Bronchial epithelial cell (primary cell): ENCODE measurements around the gene THOC6. TPM values are rescaled to one million over a fixed set of nuclear protein-coding genes. Genes with fewer than 3 reads are reported as not detected.

Experiments
- DNase-seq: peaks from one replicate; pipeline ENCODE4 v3.0.0-alpha.2; 2010; ENCODE audit warnings: low read depth
- FAIRE-seq: peaks from 2 replicates; lab custom pipeline; 2011; peaks lifted over from hg19 to GRCh38; lab: Jason Lieb, UNC
- H3K27me3 ChIP-seq: 2 replicates; pipeline ENCODE4 v1.5.1; 2011; ENCODE audit warnings: low read length; ENCODE audit not compliant: control insufficient read depth, insufficient read depth
- H3K36me3 ChIP-seq: 2 replicates; pipeline ENCODE4 v1.5.1; 2011; ENCODE audit warnings: low read length; ENCODE audit not compliant: control insufficient read depth, insufficient read depth
- H3K4me3 ChIP-seq: 2 replicates; pipeline ENCODE4 v1.5.1; 2011; ENCODE audit warnings: mild to moderate bottlenecking, low read depth, low read length, control low read depth
- total RNA-seq: library from RNA; depleted of rRNA; stranded (reverse); fragments of >200 nt; gene quantifications from 2 replicates; pipeline ENCODE4 v1.2.1, GENCODE V29; 2014
- TF ChIP-seq, protein P1 (sequence below): IDR thresholded peaks from 2 replicates; pipeline ENCODE4 v1.5.1; 2011; ENCODE audit warnings: mild to moderate bottlenecking, moderate library complexity, low read length, control low read depth, inconsistent platforms; ENCODE audit not compliant: insufficient read depth, severe bottlenecking

THOC6 gene
- total RNA-seq, 1 donor from 2014 or later: 28.4 TPM

DNA sequence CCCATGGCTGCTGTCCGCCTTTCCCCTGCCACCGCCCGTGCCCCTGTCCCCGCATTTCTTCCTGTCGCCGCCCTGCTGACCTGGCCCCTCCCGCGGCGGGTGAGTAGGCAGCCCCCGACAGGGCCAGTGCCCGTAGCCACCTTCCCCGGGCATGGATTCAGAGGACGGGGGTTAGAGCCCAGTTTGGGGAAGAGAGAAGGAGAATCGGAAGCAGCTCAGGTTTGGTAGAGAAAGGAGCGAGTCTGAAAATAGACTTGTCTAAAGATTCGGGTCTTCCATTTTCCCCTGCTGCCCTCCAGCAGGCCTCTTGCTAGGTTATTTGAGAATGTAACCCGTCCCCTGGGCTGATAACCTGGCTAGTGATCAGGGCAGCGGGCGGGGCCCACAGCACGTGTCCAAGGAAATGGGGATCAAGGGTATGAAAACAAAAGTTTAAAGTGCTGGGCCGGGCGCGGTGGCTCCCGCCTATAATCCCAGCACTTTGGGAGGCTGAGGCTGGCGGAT lies 19.0 kb upstream of the THOC6 start:
- FAIRE-seq: no peak
- no peak for DNase-seq
- H3K27me3 ChIP-seq: no peaks in the 10 kb centered on the region
- H3K4me3 ChIP-seq: peak overlapping the region; percentile 47
- TF ChIP-seq, protein P1, sequence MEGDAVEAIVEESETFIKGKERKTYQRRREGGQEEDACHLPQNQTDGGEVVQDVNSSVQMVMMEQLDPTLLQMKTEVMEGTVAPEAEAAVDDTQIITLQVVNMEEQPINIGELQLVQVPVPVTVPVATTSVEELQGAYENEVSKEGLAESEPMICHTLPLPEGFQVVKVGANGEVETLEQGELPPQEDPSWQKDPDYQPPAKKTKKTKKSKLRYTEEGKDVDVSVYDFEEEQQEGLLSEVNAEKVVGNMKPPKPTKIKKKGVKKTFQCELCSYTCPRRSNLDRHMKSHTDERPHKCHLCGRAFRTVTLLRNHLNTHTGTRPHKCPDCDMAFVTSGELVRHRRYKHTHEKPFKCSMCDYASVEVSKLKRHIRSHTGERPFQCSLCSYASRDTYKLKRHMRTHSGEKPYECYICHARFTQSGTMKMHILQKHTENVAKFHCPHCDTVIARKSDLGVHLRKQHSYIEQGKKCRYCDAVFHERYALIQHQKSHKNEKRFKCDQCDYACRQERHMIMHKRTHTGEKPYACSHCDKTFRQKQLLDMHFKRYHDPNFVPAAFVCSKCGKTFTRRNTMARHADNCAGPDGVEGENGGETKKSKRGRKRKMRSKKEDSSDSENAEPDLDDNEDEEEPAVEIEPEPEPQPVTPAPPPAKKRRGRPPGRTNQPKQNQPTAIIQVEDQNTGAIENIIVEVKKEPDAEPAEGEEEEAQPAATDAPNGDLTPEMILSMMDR: no peak
- H3K36me3 ChIP-seq: peaks cover 2% of the 10 kb centered on the region

DNA sequence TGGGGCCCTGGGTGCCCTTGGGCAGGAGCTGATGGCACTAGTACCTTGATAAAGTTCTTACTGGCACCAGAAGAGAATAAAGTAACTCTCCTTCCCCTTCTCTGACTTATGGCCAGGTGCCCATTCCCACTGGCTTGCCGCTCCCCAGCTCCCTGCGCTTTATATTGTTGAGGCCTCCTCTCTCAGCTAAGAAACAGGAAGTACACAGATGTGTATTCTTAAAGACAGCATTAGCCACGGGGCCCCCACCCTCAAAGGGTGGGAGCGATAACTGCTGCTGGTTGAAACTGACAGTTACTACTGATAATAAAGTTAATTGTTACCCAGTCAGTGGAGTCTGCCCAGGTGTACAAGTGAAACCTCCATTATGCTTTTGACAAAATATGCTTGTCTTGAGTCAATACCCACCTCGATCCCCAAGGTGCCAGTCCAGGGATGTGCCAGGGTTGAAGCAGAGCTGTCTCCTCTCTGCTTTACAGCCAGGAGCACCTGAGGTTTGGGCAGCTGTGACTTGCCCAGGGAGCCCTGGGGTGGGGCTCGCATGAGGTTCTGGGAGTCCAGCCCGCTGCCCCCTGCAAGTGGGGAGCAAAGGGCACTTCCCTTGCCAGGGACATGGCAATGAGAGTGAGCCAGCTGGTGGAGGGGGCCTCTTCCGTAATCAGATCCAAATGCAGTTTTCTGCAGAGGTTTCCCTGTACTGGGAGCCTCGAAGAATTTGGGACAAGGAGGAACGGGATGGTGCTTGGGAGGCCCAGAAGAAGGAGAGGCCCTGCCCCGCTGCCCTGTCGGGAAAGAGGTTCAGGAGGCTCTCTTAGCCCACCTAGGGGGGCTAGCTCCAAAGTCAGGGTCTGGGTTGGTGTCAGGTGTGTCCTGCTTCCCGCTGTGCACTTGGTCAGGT lies 16.5 kb upstream of the THOC6 start:
- no peak for FAIRE-seq
- H3K27me3 ChIP-seq: peaks cover 3% of the 10 kb centered on the region
- H3K36me3 ChIP-seq: peaks cover 2% of the 10 kb centered on the region
- no peak for DNase-seq
- TF ChIP-seq, protein P1: no peak
- no peak overlapping the region for H3K4me3 ChIP-seq

DNA sequence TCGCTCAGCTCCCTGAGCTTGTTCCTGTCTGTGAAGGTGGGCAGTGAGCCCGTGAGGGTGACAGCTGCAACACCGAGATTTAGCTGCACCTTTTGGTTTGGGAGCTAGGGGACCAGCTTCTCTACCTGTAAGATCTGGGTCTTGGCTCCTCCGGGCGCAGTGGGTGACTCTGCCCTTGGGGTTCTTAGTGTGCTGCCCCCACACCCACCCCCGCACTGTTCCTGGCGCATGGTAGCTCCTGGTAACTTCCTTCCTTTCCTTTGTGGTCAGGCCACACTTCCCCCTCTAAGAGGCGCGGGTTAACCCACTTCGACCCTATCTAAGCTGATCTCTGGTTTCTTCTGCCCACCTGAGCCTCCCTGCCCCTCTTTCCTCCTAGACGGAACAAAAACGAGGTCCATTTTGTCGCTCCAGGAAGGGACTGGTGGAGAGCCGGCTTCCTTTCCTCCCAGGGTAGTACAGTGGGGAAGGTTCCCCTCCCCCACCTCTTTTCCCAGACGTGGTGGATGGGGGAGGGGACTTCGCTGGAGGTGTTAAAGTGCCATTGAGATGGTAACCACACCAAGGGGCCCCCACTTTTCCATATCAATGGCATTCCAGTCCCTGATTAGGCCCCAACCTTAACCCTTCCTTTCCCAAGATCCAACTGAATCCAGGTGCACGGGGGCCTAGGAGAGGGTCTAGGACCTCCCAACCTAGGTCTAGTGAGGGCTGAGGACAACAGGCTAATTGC lies 15.7 kb upstream of the THOC6 start:
- TF ChIP-seq, protein P1: no peak
- no peak overlapping the region for H3K4me3 ChIP-seq
- DNase-seq: no peak
- peaks cover 2% of the 10 kb centered on the region for H3K36me3 ChIP-seq
- H3K27me3 ChIP-seq: peaks cover 4% of the 10 kb centered on the region
- no peak for FAIRE-seq

DNA sequence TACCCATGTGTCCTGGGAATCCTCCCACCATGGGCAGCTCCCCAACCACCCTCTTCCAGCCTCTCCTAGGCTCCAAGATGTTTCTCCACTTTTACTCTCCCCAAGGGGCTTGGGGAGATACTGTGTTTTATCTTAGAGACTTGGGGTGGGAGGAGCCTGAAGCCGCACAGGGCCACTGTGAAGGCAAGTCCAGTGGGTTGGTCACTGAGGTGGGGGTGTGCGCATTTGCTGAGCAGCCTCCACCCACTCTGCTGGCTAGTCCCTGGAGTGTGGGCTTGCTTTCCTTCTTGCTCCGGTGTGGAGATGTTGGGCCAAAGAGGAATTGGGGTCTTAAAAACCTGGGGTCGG lies 15.2 kb upstream of the THOC6 start:
- H3K36me3 ChIP-seq: peaks cover 2% of the 10 kb centered on the region
- DNase-seq (no peak), FAIRE-seq (no peak)
- peaks cover 5% of the 10 kb centered on the region for H3K27me3 ChIP-seq
- H3K4me3 ChIP-seq: no peak overlapping the region
- TF ChIP-seq, protein P1: no peak

DNA sequence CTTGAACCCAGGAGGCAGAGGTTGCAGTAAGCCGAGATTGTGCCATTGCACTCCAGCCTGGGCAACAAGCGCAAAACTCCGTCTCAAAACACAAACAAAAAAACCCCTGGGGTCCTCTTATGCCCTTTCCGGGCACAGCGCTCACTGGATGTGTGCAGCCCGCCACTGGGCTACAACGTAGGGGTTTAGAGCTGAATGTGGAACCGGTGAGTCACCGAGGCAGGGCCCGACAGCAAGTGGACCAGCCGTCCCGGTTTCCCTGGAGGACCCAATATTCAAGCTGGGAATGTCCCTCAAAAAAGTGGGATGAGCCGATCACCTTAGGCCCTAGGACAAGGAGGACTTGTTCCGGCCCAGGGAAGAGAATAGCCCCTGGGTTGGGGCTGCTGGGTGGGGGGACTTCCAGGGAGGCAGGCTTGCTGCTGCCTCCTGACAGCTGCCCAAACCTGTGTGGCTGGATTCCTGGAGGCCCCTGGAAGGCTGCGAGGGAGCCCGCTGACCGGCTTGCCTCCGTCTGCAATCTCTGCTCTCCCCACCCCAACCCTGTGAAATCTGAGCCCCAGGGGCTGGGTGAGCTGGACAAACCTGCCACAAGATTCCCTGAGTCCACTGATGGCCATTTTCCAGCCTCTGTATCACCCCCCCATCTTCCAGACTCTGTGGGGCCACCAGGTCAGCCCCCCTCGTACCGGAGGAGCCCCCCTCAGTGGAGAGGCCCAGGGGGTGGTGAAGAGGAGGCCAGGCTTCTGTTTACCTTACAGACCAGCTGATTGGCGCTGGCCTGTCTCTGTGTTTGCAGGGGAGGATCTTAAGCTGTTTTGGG lies 14.1 kb upstream of the THOC6 start:
- FAIRE-seq: no peak
- H3K27me3 ChIP-seq: peaks cover 5% of the 10 kb centered on the region
- H3K36me3 ChIP-seq: peaks cover 2% of the 10 kb centered on the region
- DNase-seq: peak; percentile 79
- TF ChIP-seq, protein P1: no peak
- H3K4me3 ChIP-seq: no peak overlapping the region
